Effector memory CD4-positive, alpha-beta T cell (primary cell): ENCODE measurements around the gene STOX2.
A peak's percentile ranks its signal among the peaks of the same experiment; 100 is the strongest.

Source experiments
- DNase-seq, 3 donors: peaks; one replicate each; pipeline ENCODE4 v3.0.0-alpha.2; 2020
- H3K27ac ChIP-seq: 2 replicates; pipeline ENCODE4 v1.7.0; 2013; ENCODE audit warnings: mild to moderate bottlenecking, low read length, moderate library complexity; ENCODE audit not compliant: insufficient read depth, poor library complexity, severe bottlenecking
- H3K27me3 ChIP-seq: replicated peaks from 2 replicates; pipeline ENCODE4 v1.7.0; 2013; ENCODE audit warnings: mild to moderate bottlenecking, low read length; ENCODE audit not compliant: insufficient read depth, control insufficient read depth, poor library complexity, severe bottlenecking
- H3K36me3 ChIP-seq: 2 replicates; pipeline ENCODE4 v1.7.0; 2013; ENCODE audit warnings: mild to moderate bottlenecking, low read length, moderate library complexity; ENCODE audit not compliant: control insufficient read depth, insufficient read depth
- H3K4me1 ChIP-seq: 2 replicates; pipeline ENCODE4 v1.7.0; 2013; ENCODE audit warnings: low read length, mild to moderate bottlenecking; ENCODE audit not compliant: control insufficient read depth, insufficient read depth, poor library complexity, severe bottlenecking
- H3K4me3 ChIP-seq: 2 replicates; pipeline ENCODE4 v1.7.0; 2013; ENCODE audit warnings: low read length, low read depth, mild to moderate bottlenecking; ENCODE audit not compliant: insufficient read depth, poor library complexity, severe bottlenecking
- H3K9me3 ChIP-seq: 2 replicates; pipeline ENCODE4 v1.7.0; 2013; ENCODE audit warnings: mild to moderate bottlenecking, low read length, moderate library complexity; ENCODE audit not compliant: control insufficient read depth

The STOX2 gene

GRCh38 chr4:184016759-184017668 lies 111.9 kb downstream of the STOX2 start:
- Histone ChIP-seq H3K27me3 (no peaks in the 10 kb centered on the region), H3K36me3 (no peaks in the 10 kb centered on the region), H3K9me3 (no peaks in the 10 kb centered on the region), H3K4me1 (no peaks in the 10 kb centered on the region), H3K27ac (no peak overlapping the region), H3K4me3 (no peak overlapping the region)
- DNase-seq, result no peak

- Histone ChIP-seq H3K27ac (no peak overlapping the region), H3K9me3 (no peaks in the 10 kb centered on the region), H3K4me3 (no peak overlapping the region), H3K27me3 (no peaks in the 10 kb centered on the region), H3K4me1 (no peaks in the 10 kb centered on the region), H3K36me3 (no peaks in the 10 kb centered on the region)
- DNase-seq, result no peak
Measured at GRCh38 chr4:184019076-184019475, 114.0 kb downstream of the STOX2 start.

- Histone ChIP-seq H3K27me3 (no peaks in the 10 kb centered on the region), H3K36me3 (no peaks in the 10 kb centered on the region), H3K27ac (no peak overlapping the region), H3K9me3 (no peaks in the 10 kb centered on the region), H3K4me3 (no peak overlapping the region), H3K4me1 (no peaks in the 10 kb centered on the region)
- DNase-seq, result no peak
Measured at GRCh38 chr4:184019667-184020623, 114.8 kb downstream of the STOX2 start.

GRCh38 chr4:184021389-184021788 lies 116.3 kb downstream of the STOX2 start:
- Histone ChIP-seq H3K4me1 (no peaks in the 10 kb centered on the region), H3K4me3 (no peak overlapping the region), H3K27ac (no peak overlapping the region), H3K27me3 (no peaks in the 10 kb centered on the region), H3K36me3 (no peaks in the 10 kb centered on the region), H3K9me3 (no peaks in the 10 kb centered on the region)
- DNase-seq, result no peak

- no peaks in the 10 kb centered on the region for H3K36me3 ChIP-seq
- H3K4me3 ChIP-seq, result no peak overlapping the region
- DNase-seq, result no peak
- no peaks in the 10 kb centered on the region for H3K9me3 ChIP-seq
- no peaks in the 10 kb centered on the region for H3K4me1 ChIP-seq
- no peaks in the 10 kb centered on the region for H3K27me3 ChIP-seq
- H3K27ac ChIP-seq, result no peak overlapping the region
Measured at GRCh38 chr4:184022679-184023383, 117.7 kb downstream of the STOX2 start.

GRCh38 chr4:184024637-184025036 lies 119.5 kb downstream of the STOX2 start:
- no peaks in the 10 kb centered on the region for H3K9me3 ChIP-seq
- no peak overlapping the region for H3K27ac ChIP-seq
- no peak for DNase-seq
- H3K27me3 ChIP-seq, result no peaks in the 10 kb centered on the region
- no peaks in the 10 kb centered on the region for H3K36me3 ChIP-seq
- no peak overlapping the region for H3K4me3 ChIP-seq
- peaks cover 4% of the 10 kb centered on the region for H3K4me1 ChIP-seq

- Histone ChIP-seq H3K4me3 (peak overlapping the region; percentile 47), H3K36me3 (no peaks in the 10 kb centered on the region), H3K9me3 (no peaks in the 10 kb centered on the region), H3K27me3 (no peaks in the 10 kb centered on the region), H3K27ac (no peak overlapping the region), H3K4me1 (peaks cover 4% of the 10 kb centered on the region)
- no peak for DNase-seq
Measured at GRCh38 chr4:184028561-184029374, 123.7 kb downstream of the STOX2 start.

- DNase-seq, result no peak
- H3K27ac ChIP-seq, result no peak overlapping the region
- H3K27me3 ChIP-seq, result no peaks in the 10 kb centered on the region
- H3K9me3 ChIP-seq, result no peaks in the 10 kb centered on the region
- H3K36me3 ChIP-seq, result no peaks in the 10 kb centered on the region
- H3K4me3 ChIP-seq, result no peak overlapping the region
- H3K4me1 ChIP-seq, result peaks cover 4% of the 10 kb centered on the region
Measured at GRCh38 chr4:184030036-184030435, 124.9 kb downstream of the STOX2 start.

GRCh38 chr4:184030764-184031163 lies 125.7 kb downstream of the STOX2 start:
- Histone ChIP-seq H3K27me3 (no peaks in the 10 kb centered on the region), H3K27ac (no peak overlapping the region), H3K36me3 (no peaks in the 10 kb centered on the region), H3K4me1 (peaks cover 4% of the 10 kb centered on the region), H3K4me3 (no peak overlapping the region), H3K9me3 (no peaks in the 10 kb centered on the region)
- DNase-seq, result no peak
